Prostate gland (tissue), 2 donors: Measurements from ENCODE around the gene PHYH.

Source experiments
- POLR2A ChIP-seq: fragments of 450-650 bp; IDR thresholded peaks from one replicate; pipeline ENCODE4 v1.6.1; 2016; ENCODE audit warnings: antibody characterized with exemption, mild to moderate bottlenecking
- TF ChIP-seq, protein P1 (sequence below), 4 experiments: fragments of 200-600 bp in 2 of 4; fragments of 450-650 bp in 2 of 4; sonication (generic) in 2 of 4; IDR thresholded peaks; 1 replicate in 3 of 4; 2 replicates in 1 of 4; pipeline ENCODE4 v1.5.1; 2016 to 2019; ENCODE audit warnings: antibody characterized with exemption in 4 of 4, mild to moderate bottlenecking in 2 of 4, moderate library complexity in 2 of 4

DNA sequence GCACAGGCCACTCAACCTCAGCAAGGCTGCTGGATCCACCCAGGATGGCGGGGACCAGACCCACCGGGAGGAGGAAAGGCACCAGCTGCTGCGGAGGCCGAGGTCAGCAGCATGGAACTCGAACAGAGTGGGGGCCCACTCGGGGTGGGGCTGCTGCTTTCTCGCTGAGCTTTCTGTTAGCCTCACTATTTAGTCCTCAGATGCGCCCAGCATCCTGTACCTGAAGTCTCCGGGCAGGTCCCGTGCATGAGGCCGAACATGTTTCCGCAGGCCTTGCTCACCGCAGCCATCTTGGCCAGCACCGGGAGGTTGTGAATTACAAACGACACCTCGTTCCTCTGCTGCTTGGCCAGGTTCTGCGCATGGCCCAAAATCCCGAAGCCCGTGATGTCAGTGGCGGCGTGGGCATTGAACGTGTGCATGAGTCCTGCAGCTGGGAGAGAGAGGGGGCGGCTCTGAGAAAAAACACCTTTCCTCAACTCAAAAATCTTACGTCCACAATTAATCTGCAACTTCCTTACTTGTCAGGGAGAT lies 22.8 kb upstream of the PHYH start:
- TF ChIP-seq, protein P1, sequence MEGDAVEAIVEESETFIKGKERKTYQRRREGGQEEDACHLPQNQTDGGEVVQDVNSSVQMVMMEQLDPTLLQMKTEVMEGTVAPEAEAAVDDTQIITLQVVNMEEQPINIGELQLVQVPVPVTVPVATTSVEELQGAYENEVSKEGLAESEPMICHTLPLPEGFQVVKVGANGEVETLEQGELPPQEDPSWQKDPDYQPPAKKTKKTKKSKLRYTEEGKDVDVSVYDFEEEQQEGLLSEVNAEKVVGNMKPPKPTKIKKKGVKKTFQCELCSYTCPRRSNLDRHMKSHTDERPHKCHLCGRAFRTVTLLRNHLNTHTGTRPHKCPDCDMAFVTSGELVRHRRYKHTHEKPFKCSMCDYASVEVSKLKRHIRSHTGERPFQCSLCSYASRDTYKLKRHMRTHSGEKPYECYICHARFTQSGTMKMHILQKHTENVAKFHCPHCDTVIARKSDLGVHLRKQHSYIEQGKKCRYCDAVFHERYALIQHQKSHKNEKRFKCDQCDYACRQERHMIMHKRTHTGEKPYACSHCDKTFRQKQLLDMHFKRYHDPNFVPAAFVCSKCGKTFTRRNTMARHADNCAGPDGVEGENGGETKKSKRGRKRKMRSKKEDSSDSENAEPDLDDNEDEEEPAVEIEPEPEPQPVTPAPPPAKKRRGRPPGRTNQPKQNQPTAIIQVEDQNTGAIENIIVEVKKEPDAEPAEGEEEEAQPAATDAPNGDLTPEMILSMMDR (IDR thresholded peaks at IDR 0.05) = no peak
- TF ChIP-seq POLR2A = no peak
